H1 (cell line): ENCODE data around the gene ZBTB25. TPM values are rescaled to one million over a fixed set of nuclear protein-coding genes. Genes with fewer than 3 reads are reported as not detected.

Experiments used
- EP300 ChIP-seq, 2 experiments: IDR thresholded peaks; 1 replicate in 1 of 2; 2 replicates in 1 of 2; pipeline ENCODE4 v1.6.1; 2011 to 2012; ENCODE audit warnings: low read depth in 2 of 2, low read length in 2 of 2, mild to moderate bottlenecking in 2 of 2, borderline replicate concordance in 1 of 2, inconsistent platforms in 1 of 2, moderate library complexity in 1 of 2
- NANOG ChIP-seq: IDR thresholded peaks from 2 replicates; pipeline ENCODE4 v1.6.1; 2011; ENCODE audit warnings: low read length, low read depth, mild to moderate bottlenecking, inconsistent platforms; ENCODE audit not compliant: insufficient read depth, poor library complexity, severe bottlenecking
- polyA plus RNA-seq, 7 experiments: library from polyadenylated mRNA; depleted of rRNA in 3 of 7; stranded (reverse) in 5 of 7; unstranded in 2 of 7; fragments of >200 nt in 5 of 7; fragments of 200-250 nt in 2 of 7; gene quantifications; 1 replicate in 5 of 7; 2 replicates in 1 of 7; 4 replicates in 1 of 7; pipeline versions ENCODE4 v1.2.1 to v1.2.3, GENCODE V29; 2011 to 2013; ENCODE audit warnings: missing spikeins in 2 of 7, mixed read lengths in 2 of 7
- total RNA-seq: library from RNA; stranded (reverse); fragmentation: NEBNext Ultra II Directional; extraction: Animal tissue kit (Norgen Biotek cat#: 25700); gene quantifications from 2 replicates; pipeline ENCODE4 v1.2.1, GENCODE V29; 2021

The ZBTB25 gene
- total and polyA plus RNA-seq, 2 of the 8 experiments (the other 6 are each of a cell fraction or from before 2014, with no cell fraction given): 5.4 to 11.4 TPM

DNA sequence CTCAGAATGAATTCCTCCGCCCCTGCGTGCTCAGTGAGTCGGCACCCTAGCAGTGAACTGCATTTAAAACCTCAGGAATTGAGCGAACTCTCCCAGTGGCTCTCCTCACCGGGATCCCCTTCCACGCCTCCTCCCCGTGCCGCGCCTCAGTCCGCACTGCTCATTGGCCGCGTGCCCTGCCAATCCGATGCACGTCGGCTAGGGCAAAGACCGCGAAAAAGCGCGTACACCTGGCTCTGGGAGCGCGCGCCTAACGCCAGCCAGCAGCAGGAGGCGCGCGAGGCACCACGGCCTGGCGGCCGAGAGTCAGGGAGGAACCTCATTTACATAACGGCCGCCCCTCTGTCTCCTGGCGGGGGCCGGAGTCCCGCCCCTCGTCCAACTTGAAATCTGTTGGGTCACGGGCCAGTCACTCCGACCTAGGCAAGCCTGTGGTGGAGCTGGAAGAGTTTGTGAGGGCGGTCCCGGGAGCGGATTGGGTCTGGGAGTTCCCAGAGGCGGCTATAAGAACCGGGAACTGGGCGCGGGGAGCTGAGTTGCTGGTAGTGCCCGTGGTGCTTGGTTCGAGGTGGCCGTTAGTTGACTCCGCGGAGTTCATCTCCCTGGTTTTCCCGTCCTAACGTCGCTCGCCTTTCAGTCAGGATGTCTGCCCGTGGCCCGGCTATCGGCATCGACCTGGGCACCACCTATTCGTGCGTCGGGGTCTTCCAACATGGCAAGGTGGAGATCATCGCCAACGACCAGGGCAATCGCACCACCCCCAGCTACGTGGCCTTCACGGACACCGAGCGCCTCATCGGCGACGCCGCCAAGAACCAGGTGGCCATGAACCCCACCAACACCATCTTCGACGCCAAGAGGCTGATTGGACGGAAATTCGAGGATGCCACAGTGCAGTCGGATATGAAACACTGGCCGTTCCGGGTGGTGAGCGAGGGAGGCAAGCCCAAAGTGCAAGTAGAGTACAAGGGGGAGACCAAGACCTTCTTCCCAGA lies 36.9 kb upstream of the ZBTB25 start, which contains the start of gene HSPA2 (continued):
- no peak for TF ChIP-seq NANOG
- TF ChIP-seq EP300 (IDR thresholded peaks at IDR 0.05; ENCODE audit: borderline replicate concordance in 1 of 2, low read depth in 2 of 2, low read length in 2 of 2): no peak
